Stimulated activated CD8-positive, alpha-beta memory T cell treated with anti-CD3 and anti-CD28 coated beads, Interleukin-12 subunit alpha, Interleukin-12 subunit beta, amount 100 ng/mL, for 24 hours (primary cell): ENCODE data around the gene FBXO9.

Source experiments
- DNase-seq: peaks from one replicate; pipeline ENCODE4 v3.0.0-alpha.2; 2020; ENCODE audit errors: extremely low read depth

FBXO9 gene

DNA sequence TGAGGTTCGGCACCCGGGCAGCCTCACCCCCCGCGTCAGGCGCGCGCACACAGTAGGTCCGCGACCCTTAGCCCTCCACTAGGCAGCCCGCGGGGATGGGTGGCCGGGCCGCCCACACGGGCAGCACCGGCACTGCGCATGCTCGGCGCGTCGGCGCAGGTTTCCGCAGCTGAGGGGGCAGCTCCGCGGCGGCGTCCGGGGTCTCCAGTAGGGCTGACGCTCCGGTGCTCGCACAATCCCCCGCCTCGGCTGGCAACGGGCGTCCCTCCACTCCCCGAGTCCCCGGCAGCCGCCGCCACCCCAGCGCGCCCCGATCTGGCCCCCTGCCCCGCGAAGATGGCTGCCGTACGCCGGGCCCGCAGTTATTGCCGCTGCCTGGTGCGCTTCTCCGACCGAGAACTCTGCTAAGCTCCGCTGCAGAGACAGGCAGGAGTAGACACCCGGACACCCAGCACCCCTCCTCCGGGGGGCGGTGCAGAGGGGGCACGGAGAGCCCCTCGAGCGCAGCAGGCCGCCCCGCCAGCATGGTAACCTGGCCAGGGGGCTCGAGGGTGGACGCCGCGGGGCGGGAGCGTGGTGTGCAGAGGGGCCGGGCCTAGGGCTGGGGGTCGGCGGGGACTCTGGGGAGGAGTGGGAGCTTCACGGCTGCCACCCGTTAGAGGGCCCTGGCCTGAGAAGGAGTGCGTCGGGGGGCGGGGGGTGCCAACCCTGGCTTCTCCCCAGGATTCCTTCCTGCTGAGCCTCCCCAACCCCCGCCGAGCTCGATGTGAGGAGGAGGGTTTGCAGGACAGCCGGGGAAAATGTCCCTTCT is at the start of gene FBXO9:
Gene FBXO9, plus strand, starts transcription at position 139 of the 811 bp plus-strand sequence. Its CDS starts 386 bp downstream, at position 525.
- peak; percentile 49 for DNase-seq

DNA sequence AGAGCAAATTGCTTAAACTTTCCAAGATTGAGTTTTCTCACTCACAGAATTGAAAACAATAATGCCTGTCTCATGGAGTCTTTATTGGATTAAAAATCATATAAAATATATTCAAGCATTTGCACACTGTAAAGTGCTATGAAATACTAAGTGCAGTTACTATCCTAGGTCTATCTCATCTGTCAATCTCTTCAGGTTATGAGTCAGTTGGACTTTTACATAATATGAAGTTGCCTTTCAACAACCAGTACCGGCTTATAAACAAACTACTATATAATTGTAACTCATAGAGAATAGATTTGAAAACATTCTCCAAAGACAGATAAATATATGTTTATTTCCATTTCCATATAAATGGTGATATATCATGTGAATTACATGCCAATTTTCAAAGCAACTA is 49.7 kb upstream of the FBXO9 start:
- DNase-seq = no peak

DNA sequence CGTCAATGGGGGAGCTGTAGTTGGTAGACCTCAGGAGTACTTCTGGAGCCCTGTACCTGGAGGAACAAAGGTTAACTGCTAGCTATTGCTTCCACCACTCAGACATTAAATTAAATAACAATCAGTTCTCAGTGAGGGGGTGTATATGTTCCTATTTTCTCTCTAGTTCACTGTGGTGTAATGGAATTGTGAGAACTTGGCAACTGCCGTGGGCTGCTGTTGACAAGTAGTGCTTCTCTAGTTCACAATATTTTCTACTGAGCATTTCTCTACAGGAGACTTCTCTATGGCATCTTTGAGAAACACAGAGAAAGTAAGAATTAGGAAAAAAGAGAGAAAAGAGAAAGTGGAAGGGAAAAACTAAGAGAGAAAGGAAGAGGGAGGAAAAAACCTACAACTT is 46.8 kb upstream of the FBXO9 start:
- DNase-seq = no peak

DNA sequence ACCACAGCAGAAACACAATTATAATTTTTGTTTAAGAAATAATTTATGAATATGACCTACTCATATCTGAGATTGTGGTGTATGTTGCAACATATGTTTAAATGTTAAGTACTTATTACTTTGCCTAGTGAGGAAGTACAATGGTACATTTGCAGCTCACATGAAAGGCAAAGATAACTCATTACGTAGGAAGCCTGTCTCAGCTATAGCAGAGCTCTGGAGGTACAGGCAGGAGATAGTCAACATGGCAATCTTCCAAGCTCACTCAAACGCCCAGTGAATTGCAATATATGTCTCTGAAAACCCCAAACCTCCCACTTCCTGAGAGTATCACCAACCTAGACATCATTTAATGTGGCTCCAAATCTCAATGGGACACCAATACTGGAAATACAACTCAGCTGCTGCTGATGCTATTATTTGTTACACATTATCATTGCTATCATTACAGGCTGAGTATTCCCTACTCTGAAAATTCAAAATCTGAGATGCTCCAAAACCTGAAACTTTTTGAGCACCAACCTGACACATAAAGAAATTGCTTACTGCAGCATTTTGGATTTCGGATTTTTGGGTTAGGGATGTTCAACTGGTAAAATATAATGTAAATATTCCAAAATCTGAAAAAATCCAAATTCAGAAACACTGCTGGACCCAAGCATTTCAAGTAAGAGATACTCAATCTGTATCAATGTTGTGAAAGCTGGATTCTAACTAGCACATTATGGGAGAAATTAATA is 45.0 kb upstream of the FBXO9 start:
- DNase-seq = no peak

DNA sequence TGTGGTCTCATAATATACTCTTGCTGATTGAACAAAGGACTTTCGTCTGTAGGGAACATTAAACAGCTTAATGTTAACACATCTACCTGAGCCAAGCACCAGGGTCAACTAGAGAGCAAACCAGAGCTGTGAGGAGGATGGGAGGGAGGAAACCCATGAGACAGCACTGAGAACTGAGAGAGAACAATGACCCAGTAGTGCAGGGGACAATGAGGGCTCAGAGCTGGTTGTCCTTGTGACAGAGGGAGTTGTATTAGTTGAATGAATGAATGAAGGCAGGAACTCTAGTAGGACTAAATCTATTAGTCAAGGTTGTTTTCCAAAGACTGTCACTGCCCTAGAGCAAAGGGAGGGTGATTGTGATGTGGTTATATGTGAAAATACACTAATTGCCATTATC is 41.9 kb upstream of the FBXO9 start:
- DNase-seq = no peak

DNA sequence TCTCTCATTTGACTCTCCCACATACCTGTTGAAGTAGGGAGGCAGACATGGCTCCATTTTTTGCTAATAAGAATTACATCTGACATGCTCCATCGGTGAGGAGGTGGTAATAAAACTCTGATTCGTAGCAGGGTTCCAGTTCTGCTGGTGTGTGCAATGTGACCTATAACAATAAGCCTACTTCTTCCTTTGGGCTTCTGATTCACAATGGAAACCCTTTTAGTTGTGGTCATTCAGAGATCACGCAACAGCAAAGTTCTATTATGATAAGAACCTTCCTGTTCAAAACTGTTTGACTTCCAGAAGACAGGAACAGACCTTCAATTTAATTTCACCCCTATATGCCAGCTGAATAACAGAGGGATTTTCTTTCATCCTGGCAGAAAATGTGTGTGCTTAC is 38.7 kb upstream of the FBXO9 start:
- no peak for DNase-seq

DNA sequence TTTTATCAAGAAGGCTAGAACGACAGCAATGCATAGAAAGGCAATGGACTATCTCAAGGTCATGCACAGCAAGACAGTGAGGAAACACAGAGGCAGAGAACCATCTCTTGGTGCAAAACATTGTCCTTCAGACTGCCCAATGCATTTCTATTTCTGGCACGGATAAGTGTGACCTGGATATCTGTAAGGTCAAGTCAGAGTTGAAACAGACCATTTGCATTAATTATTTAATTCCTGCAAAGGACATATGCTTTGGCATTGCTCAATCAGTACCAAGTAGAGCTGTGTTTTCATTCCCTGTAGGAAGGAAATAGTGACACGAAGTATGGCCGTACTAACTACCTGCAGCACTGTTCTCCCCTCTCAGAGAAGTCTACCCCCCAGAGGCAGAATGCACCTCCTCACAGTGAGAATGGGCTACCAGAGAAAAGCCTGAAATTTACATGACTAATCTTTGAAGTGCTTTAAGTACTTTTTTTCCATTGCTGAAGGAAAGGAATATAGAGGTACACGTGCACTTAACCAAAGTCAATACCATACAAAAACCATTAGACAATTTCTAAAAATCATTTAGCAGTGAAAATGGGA is 38.0 kb upstream of the FBXO9 start:
- no peak for DNase-seq

DNA sequence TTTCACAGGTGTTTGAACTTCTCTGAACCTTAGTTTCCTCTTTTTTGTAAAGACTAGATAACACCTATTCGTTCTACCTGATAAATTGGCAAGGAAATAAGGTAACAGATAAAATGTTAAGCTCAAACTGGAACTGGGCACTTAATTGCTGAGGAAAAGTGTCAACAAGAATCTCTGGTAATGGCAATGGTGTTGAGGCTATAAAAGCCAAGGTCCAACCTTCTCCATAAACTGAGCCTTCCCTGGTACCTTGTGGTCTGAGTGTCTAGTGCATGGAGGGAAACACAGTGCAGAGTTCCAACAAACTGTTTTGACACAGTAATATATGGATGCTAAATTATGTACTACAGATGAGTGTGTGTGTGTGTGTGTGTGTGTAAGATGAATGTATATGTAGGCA is 36.7 kb upstream of the FBXO9 start:
- DNase-seq = no peak

DNA sequence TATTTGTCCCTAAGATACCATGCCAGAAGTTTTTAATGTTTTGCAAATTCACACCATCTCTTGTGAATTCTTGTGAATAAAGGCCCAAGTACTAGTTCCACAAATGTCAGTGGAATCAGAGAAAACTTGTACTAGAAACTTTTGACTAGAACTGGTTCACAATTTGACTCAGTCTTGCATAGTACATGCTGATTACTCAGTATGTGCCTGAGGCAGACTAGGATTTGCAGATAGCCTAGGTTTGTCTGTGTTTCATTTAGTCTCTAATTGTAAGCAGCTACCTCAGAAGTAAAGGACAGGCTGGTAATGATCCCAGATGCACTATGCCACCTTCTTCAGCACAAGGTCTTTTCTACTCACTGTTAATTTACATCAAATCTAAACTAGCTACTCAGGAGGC is 35.9 kb upstream of the FBXO9 start:
- DNase-seq = no peak

DNA sequence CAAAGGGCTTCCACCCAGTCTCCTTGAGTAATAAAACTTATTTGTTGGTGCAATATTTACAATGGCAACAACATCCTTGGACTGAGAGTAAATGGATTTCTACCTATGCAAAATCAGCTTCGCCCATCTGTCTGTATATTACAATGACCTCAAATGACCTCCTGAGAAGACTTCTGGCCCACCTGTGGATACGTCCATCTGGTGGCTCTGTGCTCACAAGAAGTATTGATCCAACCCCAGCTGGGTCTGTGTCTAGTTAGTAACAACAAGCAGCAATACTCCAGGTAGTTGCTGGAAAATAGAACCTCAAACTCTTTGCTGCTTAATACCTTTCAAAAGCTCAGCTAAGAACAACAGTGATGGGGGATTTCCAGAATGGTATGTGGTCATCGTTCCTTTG is 35.4 kb upstream of the FBXO9 start:
- no peak for DNase-seq

DNA sequence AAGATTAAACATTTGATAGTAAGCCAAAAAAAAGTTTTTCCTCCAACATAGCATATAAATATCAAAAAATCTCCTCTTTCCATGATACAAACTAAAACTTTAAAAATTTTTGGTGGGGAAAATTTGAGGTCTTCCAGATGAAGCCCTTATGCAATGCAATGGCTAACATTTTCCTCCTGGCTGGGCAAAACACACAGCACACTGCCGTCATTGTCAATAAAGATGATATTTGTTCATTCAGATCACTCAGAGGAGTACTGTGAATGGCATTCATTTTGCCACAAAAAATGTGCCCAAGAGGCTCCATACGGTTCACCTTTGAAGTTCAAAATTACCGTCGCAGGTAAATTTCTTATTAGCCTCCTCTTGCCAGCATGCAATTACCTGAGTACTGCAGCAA is 33.9 kb upstream of the FBXO9 start:
- DNase-seq = no peak

DNA sequence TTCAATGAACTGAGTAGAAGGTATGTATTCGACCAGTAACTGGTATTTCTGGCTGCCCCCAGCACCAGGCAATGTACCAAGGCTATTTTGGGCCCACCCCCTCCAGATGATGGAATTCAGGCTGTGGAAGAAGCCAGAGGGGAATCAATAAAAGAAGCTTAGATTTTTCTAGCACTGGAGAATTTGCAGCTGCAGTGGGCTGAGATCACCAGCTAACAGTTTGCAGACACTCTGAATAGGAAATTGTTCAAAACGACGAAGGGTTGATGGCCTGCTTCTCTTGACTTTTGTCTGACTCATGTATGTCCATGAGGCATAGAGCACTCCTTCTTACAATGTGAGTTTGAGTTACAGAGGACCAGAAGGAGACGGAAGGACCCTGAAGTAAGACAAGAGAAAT is 32.4 kb upstream of the FBXO9 start:
- DNase-seq = no peak

DNA sequence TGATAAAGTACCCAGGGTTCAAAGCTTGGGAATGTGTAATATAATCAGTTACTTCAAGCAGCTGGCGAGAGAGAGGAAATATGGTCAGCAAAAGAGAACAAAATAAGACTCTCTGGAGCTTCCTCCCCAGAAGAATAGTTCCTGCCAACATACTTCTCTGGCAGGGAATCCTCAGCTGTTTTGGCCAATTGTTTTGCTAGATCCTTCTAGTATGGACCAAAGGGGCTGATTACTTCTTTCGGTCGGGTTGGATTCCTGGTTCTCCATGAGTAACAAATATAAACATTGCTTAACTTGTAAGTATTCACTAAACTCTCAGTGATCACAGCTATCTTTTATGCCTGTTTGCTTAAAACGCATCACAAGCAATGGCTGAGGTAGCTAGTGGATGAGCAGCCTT is 31.4 kb upstream of the FBXO9 start:
- DNase-seq = no peak

DNA sequence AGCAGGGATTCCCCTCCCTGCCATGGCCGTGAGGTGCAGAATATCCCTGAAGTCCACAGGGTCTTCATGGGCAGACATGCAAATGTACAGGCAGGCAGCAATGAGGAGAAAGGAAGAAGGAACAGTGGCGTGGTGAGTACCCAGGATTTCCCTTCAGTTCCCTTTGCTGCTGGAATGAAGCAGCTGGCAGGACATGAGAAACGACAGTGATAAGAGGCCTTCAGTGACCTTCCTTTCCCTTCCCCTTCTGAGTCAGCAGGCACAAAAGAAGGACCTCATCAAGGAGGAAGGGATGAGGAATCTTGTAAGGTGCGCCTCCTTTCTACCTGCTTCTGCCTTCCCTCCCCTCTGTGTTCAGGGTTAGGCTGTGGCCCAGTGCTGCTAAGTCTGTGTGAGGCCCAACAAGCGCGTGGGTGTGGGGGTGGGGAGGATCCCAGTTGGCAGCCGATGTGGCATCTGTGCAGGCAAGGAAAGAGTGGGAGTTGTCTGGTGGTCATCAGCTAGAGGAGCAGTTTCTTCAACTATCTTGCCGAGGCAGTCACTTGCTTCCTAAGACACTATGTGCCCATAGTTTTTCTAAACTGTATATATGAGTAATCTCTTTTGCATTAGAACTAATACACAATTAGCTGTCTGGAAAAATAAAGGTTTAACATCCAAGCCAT is 29.5 kb upstream of the FBXO9 start:
- no peak for DNase-seq

DNA sequence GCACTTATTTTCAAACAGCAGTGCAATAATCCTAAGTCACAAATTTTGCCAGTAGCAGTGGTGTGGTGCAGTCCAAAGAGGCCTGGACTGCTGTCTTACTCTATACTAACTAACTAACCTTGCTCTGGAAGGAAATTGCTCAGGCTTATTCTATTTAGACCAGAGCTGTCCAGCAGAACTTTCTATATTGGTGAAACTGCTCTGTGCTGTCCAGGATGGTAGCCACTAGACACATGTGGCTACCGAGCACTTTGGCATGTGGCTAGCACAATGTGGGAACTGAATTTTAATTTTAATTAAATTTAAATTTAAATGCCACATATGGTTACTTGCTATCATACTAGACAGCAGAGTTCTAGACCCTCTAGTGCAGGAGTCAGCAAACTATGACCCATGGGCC is 27.1 kb upstream of the FBXO9 start:
- no peak for DNase-seq

DNA sequence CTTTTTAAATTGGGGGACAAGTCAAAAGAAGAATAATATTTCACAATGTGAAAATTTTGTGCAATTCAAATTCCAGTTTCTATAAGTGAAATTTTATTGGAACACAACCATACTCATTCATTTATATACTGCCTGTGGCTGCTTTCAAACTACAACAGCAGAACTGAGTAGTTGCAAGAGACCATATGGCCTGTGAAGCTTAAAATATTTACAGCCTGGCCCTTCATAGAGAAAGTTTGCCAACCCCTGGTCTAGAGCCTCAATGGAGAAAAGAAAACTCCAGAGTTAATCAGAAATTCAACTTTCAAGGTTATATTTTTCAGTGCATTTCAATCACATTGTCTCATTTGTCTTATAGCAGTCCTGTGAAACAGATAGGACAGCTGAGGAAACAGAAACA is 26.6 kb upstream of the FBXO9 start:
- DNase-seq = no peak

DNA sequence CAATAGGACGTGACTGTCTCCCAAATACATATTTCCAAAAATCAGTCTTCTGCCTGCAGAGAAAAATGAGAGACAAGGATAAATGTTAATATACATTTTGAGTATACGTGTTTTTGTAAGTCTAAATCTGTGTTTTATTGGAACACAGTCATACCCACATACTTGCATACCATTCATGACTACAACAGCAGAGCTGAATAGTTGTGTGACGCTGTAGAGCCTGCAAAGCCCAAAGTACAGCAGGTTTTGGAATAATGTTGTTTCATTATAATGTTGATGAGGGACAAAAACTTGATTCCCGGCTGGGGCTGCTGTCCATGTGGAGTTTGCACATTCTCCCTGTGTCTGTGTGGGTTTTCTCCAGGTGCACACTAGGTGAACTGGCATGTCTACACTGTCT is 23.8 kb upstream of the FBXO9 start:
- no peak for DNase-seq

DNA sequence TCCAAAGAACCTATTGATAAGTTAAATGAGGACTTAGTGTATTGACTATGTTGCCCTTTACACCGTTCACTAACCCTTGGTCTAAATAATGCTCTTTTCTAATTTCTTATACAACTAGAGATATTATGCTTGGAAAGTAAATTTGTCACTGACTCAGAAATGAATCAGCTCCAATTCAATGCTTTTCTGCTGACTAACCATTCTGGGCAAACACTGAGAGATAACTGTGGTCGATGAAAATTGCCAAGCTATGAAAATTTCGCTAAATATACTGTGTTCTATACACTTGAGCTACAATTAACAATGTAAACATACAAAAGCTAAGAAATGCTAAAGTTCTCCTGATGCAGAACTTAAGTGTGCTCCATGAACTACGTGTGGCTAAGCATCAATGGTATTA is 23.1 kb upstream of the FBXO9 start:
- no peak for DNase-seq

DNA sequence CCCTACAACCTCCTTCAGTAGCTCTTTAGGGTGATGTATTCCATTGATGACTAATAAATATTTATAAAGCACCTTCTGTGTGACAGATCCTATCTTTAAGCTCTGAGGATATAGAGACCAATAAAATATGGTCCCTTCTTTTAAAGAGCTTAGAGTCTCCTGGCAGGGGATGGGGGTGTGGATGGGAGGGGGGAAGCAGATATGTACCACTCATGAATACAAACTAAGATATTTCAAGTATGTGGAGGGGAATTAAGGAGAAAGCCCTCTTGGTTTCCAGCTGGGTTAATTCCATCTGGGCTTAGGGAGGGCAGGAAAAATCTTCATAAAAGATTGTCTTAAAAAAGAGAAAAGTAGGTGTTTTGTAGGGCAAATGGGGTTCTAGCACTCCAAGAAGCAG is 21.6 kb upstream of the FBXO9 start:
- no peak for DNase-seq

DNA sequence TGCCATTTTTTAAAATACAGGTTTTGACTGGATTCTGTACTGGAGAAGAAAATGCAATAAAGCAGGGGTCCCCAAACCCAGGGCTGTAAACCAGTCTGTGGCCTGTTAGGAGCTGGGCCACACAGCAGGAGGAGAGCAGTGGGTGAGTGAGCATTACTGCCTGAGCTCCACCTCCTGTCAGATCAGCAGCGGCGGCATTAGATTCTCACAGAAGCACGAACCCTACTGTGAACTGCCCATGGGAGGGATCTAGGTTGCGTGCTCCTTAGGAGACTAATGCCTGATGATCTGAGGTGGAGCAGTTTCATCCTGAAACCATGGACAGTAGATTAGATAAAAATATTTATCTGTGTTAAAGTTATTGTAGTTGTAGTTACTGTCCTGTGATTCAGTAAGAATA is 21.1 kb upstream of the FBXO9 start:
- DNase-seq = no peak

DNA sequence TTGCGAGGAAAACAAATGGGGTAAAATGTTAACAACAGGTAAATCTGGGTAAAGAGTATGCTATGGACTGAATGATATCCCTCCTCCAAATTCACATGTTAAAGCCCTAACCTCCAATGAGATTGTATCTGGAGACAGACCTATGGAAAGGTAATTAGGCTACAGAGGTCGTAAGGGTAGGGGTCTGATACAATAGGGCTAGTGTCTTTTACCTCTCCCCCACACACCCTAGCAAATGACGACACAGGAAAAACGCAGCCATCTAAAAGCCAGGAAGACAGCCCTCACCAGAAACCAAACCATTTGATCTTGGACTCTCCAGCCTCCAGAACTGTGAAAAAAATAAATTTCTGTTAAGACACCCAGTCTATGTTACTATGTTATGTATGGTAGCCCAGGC is 20.6 kb upstream of the FBXO9 start:
- DNase-seq = no peak

DNA sequence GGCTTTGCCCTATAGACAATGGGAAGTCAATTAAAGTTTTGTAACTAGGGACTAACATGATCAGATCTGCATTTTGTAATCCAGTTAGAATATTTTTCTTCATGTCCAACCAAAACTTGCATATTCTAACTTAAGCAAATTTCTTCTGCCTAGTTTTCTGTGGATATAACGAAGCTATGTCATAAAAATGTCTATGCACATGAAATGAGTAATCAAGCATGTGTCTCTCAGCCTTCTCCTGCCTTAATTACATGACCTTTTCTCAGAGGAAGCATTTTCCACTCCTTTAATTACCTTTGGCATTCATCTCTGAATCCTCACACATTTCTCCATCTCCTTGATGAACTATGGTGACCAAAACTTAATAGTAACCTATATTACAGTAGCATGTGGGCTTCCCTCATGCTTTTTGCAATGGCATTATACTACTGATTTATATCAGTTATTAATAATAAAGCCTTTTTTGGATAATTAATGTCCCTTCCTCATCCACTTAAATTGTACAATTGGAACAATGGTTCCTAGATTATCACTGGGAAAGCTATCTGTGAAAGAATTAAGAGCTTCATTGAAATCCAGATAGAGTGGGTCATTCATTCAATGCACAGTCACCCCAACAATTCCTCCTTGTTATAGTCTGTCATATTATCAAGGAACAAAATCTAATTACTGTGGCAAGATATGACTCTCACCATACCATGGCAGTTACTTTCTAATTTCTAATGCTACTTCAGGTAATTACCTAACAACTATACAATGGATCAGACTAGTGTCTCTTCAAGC is 19.1 kb upstream of the FBXO9 start:
- no peak for DNase-seq
